Measurements from ENCODE around the gene BCL11A. TPM values are rescaled to one million over a fixed set of nuclear protein-coding genes. Genes with fewer than 3 reads are reported as not detected.

The BCL11A gene
- total RNA-seq, 1 donor from 2014 or later = 10.7 TPM

GRCh38 chr2:60490848-60491247 lies 62.6 kb downstream of the BCL11A start:
- TF ChIP-seq, protein P1, sequence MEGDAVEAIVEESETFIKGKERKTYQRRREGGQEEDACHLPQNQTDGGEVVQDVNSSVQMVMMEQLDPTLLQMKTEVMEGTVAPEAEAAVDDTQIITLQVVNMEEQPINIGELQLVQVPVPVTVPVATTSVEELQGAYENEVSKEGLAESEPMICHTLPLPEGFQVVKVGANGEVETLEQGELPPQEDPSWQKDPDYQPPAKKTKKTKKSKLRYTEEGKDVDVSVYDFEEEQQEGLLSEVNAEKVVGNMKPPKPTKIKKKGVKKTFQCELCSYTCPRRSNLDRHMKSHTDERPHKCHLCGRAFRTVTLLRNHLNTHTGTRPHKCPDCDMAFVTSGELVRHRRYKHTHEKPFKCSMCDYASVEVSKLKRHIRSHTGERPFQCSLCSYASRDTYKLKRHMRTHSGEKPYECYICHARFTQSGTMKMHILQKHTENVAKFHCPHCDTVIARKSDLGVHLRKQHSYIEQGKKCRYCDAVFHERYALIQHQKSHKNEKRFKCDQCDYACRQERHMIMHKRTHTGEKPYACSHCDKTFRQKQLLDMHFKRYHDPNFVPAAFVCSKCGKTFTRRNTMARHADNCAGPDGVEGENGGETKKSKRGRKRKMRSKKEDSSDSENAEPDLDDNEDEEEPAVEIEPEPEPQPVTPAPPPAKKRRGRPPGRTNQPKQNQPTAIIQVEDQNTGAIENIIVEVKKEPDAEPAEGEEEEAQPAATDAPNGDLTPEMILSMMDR (IDR thresholded peaks at IDR 0.05) = no peak
- Mint-ChIP-seq H3K9me3 (ENCODE audit: unreplicated experiment) (no peaks in the 10 kb centered on the region), H3K27me3 (ENCODE audit: unreplicated experiment) (no peaks in the 10 kb centered on the region), H3K4me3 (ENCODE audit: unreplicated experiment) (no peak overlapping the region), H3K27ac (ENCODE audit: unreplicated experiment) (no peak overlapping the region), H3K4me1 (ENCODE audit: unreplicated experiment) (no peaks in the 10 kb centered on the region), H3K36me3 (ENCODE audit: unreplicated experiment) (no peaks in the 10 kb centered on the region)
- no peak for DNase-seq (ENCODE audit: extremely low spot score, unreplicated experiment)

GRCh38 chr2:60490441-60490840 lies 63.0 kb downstream of the BCL11A start:
- Mint-ChIP-seq H3K27me3 (ENCODE audit: unreplicated experiment) (no peaks in the 10 kb centered on the region), H3K4me1 (ENCODE audit: unreplicated experiment) (no peaks in the 10 kb centered on the region), H3K9me3 (ENCODE audit: unreplicated experiment) (no peaks in the 10 kb centered on the region), H3K36me3 (ENCODE audit: unreplicated experiment) (no peaks in the 10 kb centered on the region), H3K27ac (ENCODE audit: unreplicated experiment) (no peak overlapping the region), H3K4me3 (ENCODE audit: unreplicated experiment) (no peak overlapping the region)
- TF ChIP-seq, protein P1 (IDR thresholded peaks at IDR 0.05) = no peak
- no peak for DNase-seq (ENCODE audit: extremely low spot score, unreplicated experiment)

DNA sequence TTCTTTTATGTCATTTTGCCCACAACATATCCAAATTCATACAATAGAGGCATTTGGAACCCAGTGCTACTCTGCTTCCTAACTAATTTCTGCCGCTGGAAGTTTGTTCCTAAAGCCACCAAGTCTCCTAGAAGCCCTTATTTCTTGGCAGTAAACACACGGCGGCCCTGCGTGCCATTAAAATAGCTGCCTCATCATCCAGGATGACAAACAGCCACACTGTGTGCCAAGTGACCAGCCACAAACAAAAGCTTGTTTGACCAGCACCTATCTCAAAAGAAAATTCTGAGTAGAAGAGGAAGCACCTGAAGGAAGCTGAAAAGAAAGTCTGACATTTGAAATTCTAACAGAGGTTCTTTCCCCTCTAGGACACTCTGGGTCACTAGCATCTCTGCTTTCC lies 64.2 kb downstream of the BCL11A start:
- peaks cover 5% of the 10 kb centered on the region for H3K4me1 Mint-ChIP-seq (ENCODE audit: unreplicated experiment)
- TF ChIP-seq, protein P1 (IDR thresholded peaks at IDR 0.05) = no peak

DNA sequence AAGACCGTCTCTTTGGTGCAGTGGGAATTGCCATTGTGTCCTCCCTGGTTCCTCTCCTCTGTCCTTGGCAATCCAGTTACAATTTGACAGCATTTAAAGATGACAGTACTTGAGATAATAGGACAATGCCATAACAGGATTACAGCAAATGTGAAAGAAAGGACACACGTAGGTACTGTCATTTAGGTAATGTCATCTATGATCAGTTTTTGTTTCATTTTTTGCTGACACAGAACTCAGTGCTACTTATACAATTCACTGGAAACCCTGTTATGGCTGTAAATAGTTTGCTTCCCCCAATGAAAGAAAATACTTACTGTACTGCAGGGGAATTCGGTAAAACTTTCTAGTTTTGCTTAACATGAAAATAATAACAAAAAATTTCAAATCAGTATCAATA lies 65.2 kb downstream of the BCL11A start:
- H3K4me1 Mint-ChIP-seq (ENCODE audit: unreplicated experiment) = peaks cover 15% of the 10 kb centered on the region
- TF ChIP-seq, protein P1 (IDR thresholded peaks at IDR 0.05) = no peak
- no peaks in the 10 kb centered on the region for H3K27me3 Mint-ChIP-seq (ENCODE audit: unreplicated experiment)
- H3K9me3 Mint-ChIP-seq (ENCODE audit: unreplicated experiment) = no peaks in the 10 kb centered on the region
- DNase-seq (ENCODE audit: extremely low spot score, unreplicated experiment) = no peak
- H3K4me3 Mint-ChIP-seq (ENCODE audit: unreplicated experiment) = no peak overlapping the region
- no peaks in the 10 kb centered on the region for H3K36me3 Mint-ChIP-seq (ENCODE audit: unreplicated experiment)
- no peak overlapping the region for H3K27ac Mint-ChIP-seq (ENCODE audit: unreplicated experiment)

More for the DNA sequence above, 64.2 kb downstream of the BCL11A start:
- no peak overlapping the region for H3K4me3 Mint-ChIP-seq (ENCODE audit: unreplicated experiment)
- no peak for DNase-seq (ENCODE audit: extremely low spot score, unreplicated experiment)
- no peak overlapping the region for H3K27ac Mint-ChIP-seq (ENCODE audit: unreplicated experiment)
- H3K36me3 Mint-ChIP-seq (ENCODE audit: unreplicated experiment) = no peaks in the 10 kb centered on the region
- H3K9me3 Mint-ChIP-seq (ENCODE audit: unreplicated experiment) = no peaks in the 10 kb centered on the region
- H3K27me3 Mint-ChIP-seq (ENCODE audit: unreplicated experiment) = no peaks in the 10 kb centered on the region

DNA sequence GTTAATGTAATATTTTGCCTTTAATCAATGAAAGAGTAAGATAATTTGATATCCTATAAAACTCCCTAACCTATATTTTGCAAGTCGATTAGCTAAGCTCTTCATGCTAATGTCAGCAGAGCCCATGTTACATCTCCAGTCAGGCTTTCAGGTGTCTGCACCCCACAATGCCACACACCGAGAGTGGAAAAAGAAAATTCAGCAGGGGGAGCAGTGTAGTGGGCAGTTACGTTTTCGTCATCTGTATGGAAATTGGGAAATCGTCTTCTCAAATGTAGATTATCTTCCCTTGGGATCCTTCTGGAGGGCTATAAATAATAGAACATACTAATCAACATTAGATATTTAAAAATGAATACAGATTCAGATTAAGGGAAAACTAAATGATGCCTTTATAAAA lies 66.3 kb downstream of the BCL11A start:
- no peak for DNase-seq (ENCODE audit: extremely low spot score, unreplicated experiment)
- H3K4me3 Mint-ChIP-seq (ENCODE audit: unreplicated experiment) = no peak overlapping the region
- peaks cover 20% of the 10 kb centered on the region for H3K4me1 Mint-ChIP-seq (ENCODE audit: unreplicated experiment)
- no peaks in the 10 kb centered on the region for H3K27me3 Mint-ChIP-seq (ENCODE audit: unreplicated experiment)
- H3K9me3 Mint-ChIP-seq (ENCODE audit: unreplicated experiment) = no peaks in the 10 kb centered on the region
- TF ChIP-seq, protein P1 (IDR thresholded peaks at IDR 0.05) = no peak
- no peak overlapping the region for H3K27ac Mint-ChIP-seq (ENCODE audit: unreplicated experiment)
- no peaks in the 10 kb centered on the region for H3K36me3 Mint-ChIP-seq (ENCODE audit: unreplicated experiment)

All from osteocyte (in vitro differentiated cells).